Embryonic facial prominence (tissue), 1 donor: ENCODE measurements around the gene RSPRY1.

Source experiments
- DNase-seq: peaks from one replicate; pipeline ENCODE4 v3.0.0-alpha.2; 2016; ENCODE audit errors: extremely low spot score

RSPRY1 gene

DNA sequence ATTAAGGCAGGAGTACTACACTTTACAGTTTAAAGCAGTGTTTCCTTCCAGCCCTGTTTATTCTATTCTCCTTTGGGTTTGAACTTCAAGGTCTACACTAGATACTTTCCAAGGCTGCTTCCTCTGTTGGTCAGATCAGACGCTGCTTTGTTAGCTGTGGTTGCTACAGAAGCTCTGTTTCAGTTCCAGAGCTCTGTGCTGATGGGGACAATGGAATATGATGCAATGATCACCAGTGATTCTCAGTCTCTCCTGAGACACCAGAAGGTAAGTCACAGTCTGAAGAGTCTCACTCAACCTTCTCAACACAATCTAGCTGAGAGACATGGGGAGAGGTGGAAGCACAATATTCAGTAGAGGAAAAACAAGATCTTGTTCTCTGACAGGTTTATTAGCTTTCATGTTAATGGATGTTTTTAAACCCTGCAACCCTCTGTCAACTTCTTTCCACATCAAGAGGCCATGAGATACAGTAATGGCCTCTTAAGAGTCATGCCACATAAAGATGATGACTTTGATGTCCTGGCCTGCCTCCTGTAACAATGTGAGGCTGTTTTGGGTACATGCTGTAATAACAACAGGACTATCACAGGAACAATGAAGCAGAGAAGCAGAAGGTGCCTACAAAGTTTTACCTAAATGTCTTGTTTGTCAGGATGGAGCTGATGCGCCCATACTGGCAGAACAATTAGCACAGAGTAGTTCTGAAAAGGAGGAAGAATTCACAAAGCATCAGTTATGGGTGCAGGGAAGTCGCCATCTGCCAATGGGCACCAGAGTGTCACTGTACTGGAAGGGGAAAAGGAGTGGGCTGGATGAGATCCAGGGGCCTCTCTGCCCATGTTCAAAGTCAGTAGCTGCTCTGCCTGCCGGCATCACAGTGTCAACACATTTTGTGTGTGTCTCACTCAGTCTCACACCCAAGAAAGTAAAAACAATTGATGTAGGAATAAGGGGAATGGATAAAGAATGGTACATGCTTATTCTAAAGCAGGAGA is 33.7 kb upstream of the RSPRY1 start:
- no peak for DNase-seq

DNA sequence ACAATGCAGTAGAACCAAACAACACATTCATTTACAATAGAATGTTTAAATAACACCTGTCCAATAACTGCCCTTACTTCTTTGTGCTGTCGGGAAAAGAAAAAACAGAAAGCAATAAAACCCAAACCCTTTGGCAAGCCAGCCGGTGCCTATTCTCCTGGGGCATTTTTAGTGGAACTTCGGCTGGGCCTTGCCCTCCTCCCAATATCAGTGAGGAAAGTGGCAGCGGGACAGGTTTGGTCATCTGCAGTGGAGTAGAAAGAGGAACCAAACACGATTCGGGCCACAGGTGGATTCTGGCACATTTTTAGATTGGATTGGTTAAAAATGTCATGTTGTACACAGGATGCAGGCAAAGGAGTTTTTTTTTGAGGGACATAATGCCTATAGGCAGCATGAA is 32.3 kb upstream of the RSPRY1 start:
- no peak for DNase-seq

- DNase-seq = no peak
Measured at GRCh38 chr16:57155702-57156350, 30.3 kb upstream of the RSPRY1 start.

DNA sequence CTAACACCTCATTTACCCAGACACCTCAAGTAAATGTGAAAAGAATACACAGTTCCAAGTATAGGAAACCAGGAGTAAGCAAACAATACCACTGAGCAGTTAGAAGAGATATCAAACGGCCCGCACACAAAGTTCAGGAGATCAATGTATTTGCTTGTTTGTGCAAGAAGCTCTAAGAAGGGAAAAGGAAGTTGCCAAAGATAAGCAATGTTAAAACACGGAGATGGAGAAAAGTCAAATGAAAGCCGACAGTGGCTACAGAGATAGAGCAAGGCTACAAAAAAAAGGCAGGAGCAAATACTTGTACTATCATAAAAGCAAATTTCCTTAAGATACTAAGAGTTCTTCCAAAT is 29.8 kb upstream of the RSPRY1 start:
- DNase-seq = no peak

GRCh38 chr16:57157533-57157932 is 28.6 kb upstream of the RSPRY1 start:
- no peak for DNase-seq

DNA sequence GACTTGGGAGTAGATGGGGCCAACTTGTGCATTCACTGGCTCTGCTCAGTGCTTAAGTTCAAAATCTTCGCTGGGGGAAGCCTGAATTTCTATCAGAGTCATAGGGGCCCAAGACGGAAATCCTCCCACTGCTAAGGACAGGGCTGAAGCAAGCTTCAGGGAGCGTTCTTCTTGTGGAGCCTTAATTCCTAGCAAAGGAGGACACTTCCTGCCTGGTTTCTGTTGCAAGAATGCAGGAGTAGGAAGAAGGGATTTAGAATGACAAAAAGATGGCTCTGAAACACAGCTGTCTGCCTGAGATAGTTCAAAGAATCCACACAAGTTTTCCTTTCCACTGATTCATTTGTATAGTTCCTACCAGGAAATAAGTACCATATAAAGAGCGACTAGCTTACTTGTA is 26.7 kb upstream of the RSPRY1 start:
- DNase-seq = no peak

- DNase-seq = no peak
Measured at GRCh38 chr16:57163842-57164241, 22.3 kb upstream of the RSPRY1 start.

DNA sequence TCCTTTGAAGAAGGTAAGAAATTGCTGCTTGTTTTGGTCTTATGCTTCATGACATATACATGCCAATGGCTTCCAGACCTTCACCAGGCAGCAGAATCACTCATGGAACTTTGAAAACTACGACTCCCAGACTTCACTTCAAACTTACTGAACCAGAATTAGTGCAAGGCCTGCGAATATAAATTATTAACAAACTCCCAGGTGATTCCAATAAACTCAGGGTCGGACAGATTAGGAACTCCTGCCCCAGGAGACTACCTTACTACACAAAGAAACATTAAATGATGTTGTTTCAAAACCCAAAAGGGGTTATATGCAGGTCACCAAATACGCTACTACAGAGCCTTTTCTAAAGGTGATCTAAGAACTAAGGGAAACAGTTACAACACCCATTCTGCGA is 20.6 kb upstream of the RSPRY1 start:
- no peak for DNase-seq

GRCh38 chr16:57165938-57166337 is 20.2 kb upstream of the RSPRY1 start:
- no peak for DNase-seq

GRCh38 chr16:57166451-57166850 is 19.7 kb upstream of the RSPRY1 start:
- DNase-seq = no peak

DNA sequence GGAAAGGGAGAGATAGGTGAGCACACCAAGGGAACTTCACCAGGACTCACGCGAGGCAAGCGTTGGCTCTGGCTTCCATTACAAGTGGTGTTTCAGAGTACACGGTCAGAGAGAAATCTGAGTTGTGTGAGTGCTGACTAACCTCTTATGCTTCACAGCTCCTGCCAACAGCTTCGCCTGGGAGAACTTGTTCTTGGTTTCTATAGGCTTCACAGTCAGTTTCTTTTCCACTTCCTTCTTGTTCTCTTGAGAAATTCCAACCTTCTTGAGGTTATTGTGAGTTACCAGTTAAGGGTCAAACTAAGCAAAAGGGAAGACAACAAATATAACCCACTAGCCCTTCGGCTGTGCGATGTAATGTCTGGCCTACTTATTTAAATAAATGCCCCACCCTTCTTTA is 19.2 kb upstream of the RSPRY1 start:
- DNase-seq = no peak

GRCh38 chr16:57167538-57167937 is 18.6 kb upstream of the RSPRY1 start:
- DNase-seq = no peak

GRCh38 chr16:57167953-57168352 is 18.2 kb upstream of the RSPRY1 start:
- no peak for DNase-seq

DNA sequence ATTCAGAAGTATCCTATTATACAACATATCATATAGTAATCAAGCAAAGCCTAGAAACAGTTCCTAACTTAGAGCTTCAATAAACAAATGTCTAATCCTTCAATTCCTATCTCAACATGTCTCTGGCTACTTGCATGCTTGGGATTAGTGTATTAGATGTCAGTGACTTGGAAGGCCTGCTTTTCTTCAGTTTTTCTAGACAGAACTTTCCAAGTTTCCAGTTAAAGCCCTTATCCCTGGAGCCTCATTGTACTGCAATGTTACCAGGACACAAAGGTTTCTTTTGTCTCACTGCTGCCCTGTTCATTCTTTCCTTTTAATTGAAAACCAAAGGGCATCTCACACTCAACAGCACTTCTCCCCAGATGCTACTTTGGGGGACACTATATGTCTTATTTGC is 16.8 kb upstream of the RSPRY1 start:
- no peak for DNase-seq

DNA sequence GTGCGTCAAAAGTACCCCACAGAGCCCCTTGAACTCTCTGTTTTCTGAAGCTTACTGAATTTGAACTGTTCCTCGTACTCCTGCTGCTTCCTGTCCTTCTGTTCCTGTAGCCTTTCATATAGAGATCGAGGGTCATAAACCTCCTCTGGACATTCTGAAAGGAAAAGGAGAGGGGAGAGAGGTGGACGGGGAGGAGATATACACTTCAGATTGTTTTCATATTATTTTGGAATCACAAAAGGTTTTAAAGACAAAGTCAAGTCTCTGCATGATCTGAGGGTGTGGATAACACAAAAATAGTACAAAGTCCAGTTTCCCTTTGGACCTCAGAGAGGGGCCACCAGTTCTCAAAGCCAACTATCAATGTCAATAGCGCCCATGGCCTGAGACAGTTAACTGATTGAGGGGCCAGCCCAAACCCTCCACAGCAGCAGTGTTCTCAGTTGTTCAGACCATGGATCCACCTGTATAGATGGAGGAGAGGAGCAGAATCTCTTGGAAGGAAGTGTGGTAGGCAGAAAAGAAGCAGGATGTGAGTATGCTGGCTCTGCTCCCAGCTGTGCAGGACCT is 13.3 kb upstream of the RSPRY1 start:
- no peak for DNase-seq

GRCh38 chr16:57175896-57176295 is 10.2 kb upstream of the RSPRY1 start:
- no peak for DNase-seq

DNA sequence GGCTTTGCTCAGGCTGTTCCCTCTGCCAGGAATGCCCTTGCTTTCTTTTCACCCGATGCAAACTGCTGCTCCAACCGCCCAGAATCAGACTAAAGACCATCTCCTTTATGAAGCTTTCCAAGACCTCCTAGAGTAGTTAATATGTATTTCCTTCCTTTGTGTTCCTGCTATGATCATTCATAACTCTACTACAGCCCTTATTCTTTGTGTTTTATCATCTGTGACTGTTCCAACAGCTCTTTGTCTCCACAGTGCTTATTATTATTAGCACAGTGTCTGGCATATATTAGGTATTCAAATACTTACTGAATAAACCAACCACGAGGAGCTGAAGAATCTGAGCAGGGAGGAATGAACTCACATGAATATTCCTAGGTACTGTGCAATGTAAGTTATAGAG is 7.9 kb upstream of the RSPRY1 start:
- DNase-seq = no peak

GRCh38 chr16:57178793-57179212 is 7.3 kb upstream of the RSPRY1 start:
- DNase-seq = no peak

GRCh38 chr16:57179215-57179828 is 6.8 kb upstream of the RSPRY1 start:
- DNase-seq = no peak

GRCh38 chr16:57184113-57184512 is 2.0 kb upstream of the RSPRY1 start:
- DNase-seq = no peak

- DNase-seq = no peak
Measured at GRCh38 chr16:57184887-57185445, 1.2 kb upstream of the RSPRY1 start.

DNA sequence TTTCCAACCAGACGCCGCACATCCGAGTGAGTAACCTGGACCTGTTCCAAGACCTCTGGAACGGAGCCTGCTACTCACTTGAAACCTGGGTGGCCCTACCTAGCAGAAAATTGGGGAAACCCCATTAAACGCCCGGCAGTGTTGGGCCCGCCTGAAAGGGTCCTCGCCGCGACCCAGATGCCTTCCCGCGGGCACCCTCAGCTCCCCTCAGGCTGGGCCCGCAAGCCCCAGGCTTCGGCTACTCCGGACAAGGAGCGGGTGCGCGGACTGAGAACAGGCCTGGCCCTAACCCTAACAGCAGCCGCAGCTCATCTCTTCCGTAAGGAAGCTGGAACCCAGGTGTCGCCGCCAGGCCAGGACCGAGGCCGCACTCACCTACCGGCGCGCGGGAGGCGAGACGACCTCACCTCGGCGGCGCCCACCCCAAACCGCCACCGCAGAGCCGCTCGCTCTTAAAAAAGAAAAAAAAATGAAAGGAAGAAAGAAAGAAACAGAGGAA is 634 bp upstream of the RSPRY1 start:
- DNase-seq = peak; percentile 36
